GM12878 (cell line): Measurements from ENCODE around the gene CENPS. TPM values are rescaled to one million over a fixed set of nuclear protein-coding genes. Genes with fewer than 3 reads are reported as not detected.

ENCODE experiments used
- BACH1 ChIP-seq: fragments of 450-650 bp; IDR thresholded peaks from 2 replicates; pipeline ENCODE4 v1.6.1; 2017; ENCODE audit warnings: mild to moderate bottlenecking, borderline replicate concordance
- BMI1 ChIP-seq: fragments of 450-650 bp; IDR thresholded peaks from 2 replicates; pipeline ENCODE4 v1.6.1; 2016; ENCODE audit warnings: mild to moderate bottlenecking, moderate library complexity, borderline replicate concordance
- BRCA1 ChIP-seq: IDR thresholded peaks from 2 replicates; pipeline ENCODE4 v1.6.1; 2011; ENCODE audit warnings: low read depth, low read length, improper control_type of control experiment
- CBX5 ChIP-seq: sonication (generic); IDR thresholded peaks from 2 replicates; pipeline ENCODE4 v1.6.1; 2016; ENCODE audit warnings: low read depth, moderate library complexity, mild to moderate bottlenecking, inconsistent platforms
- CHD2 ChIP-seq: IDR thresholded peaks from 2 replicates; pipeline ENCODE4 v1.6.1; 2011; ENCODE audit warnings: low read depth, low read length, improper control_type of control experiment, borderline replicate concordance
- CREM ChIP-seq: IDR thresholded peaks from 2 replicates; pipeline ENCODE4 v1.6.1; 2014; ENCODE audit warnings: antibody characterized with exemption, low read depth
- EED ChIP-seq: sonication (generic); IDR thresholded peaks from 2 replicates; pipeline ENCODE4 v1.6.1; 2016; ENCODE audit warnings: antibody characterized with exemption, low read depth
- EGR1 ChIP-seq, 2 experiments: IDR thresholded peaks; 1 replicate in 1 of 2; 2 replicates in 1 of 2; pipeline ENCODE4 v1.6.1; 2011 to 2012; ENCODE audit warnings: low read depth in 2 of 2, low read length in 2 of 2, borderline replicate concordance in 1 of 2, mild to moderate bottlenecking in 1 of 2, moderate library complexity in 1 of 2
- GABPA ChIP-seq: IDR thresholded peaks from 2 replicates; pipeline ENCODE4 v1.6.1; 2014; ENCODE audit warnings: antibody characterized with exemption, low read depth, mild to moderate bottlenecking, inconsistent platforms
- IKZF2 ChIP-seq, 2 experiments: fragments of 450-650 bp; IDR thresholded peaks; 2 replicates each; pipeline ENCODE4 v1.6.1; 2017; ENCODE audit warnings: mild to moderate bottlenecking in 2 of 2, moderate library complexity in 2 of 2
- IRF3 ChIP-seq: fragments of 450-650 bp; IDR thresholded peaks from 2 replicates; pipeline ENCODE4 v1.6.1; 2014; ENCODE audit warnings: mild to moderate bottlenecking
- KAT2A ChIP-seq: conservative IDR thresholded peaks from 2 replicates; pipeline ENCODE4 v1.6.1; 2011; ENCODE audit warnings: low read depth, low read length; ENCODE audit not compliant: control insufficient read depth
- MYC ChIP-seq: IDR thresholded peaks from 2 replicates; pipeline ENCODE4 v1.6.1; 2011; ENCODE audit warnings: mild to moderate bottlenecking, low read length, moderate library complexity, inconsistent platforms; ENCODE audit not compliant: insufficient read depth, insufficient replicate concordance, insufficient read length, severe bottlenecking
- NFIC ChIP-seq: IDR thresholded peaks from 2 replicates; pipeline ENCODE4 v1.6.1; 2012; ENCODE audit warnings: low read depth, mild to moderate bottlenecking, inconsistent platforms, low read length, moderate library complexity
- PAX8 ChIP-seq: fragments of 450-650 bp; IDR thresholded peaks from 2 replicates; pipeline ENCODE4 v1.6.1; 2017; ENCODE audit warnings: mild to moderate bottlenecking, moderate library complexity
- RB1 ChIP-seq: fragments of 450-650 bp; formaldehyde crosslinking; IDR thresholded peaks from 2 replicates; pipeline ENCODE4 v1.6.1; 2017; ENCODE audit warnings: mild to moderate bottlenecking, borderline replicate concordance
- RBBP5 ChIP-seq: fragments of 200-600 bp; sonication (generic); conservative IDR thresholded peaks from 2 replicates; pipeline ENCODE4 v1.6.1; 2016
- SMC3 ChIP-seq: IDR thresholded peaks from 2 replicates; pipeline ENCODE4 v1.6.1; 2011; ENCODE audit warnings: low read length, improper control_type of control experiment, borderline replicate concordance
- SREBF1 ChIP-seq: IDR thresholded peaks from 2 replicates; pipeline ENCODE4 v1.6.1; 2012; ENCODE audit warnings: mild to moderate bottlenecking, low read length
- STAT1 ChIP-seq: fragments of 450-650 bp; conservative IDR thresholded peaks from 2 replicates; pipeline ENCODE4 v1.6.1; 2014; ENCODE audit warnings: antibody characterized with exemption, mild to moderate bottlenecking
- TBL1XR1 ChIP-seq: IDR thresholded peaks from 2 replicates; pipeline ENCODE4 v1.6.1; 2012; ENCODE audit warnings: low read depth, low read length, improper control_type of control experiment
- TCF12 ChIP-seq: IDR thresholded peaks from 2 replicates; pipeline ENCODE4 v1.6.1; 2011; ENCODE audit warnings: low read depth, mild to moderate bottlenecking, low read length
- polyA plus RNA-seq, 11 experiments: library from polyadenylated mRNA; depleted of rRNA in 4 of 11; unstranded in 6 of 11; stranded (reverse) in 5 of 11; fragments of >200 nt; fragmentation: Nextera tagmentation in 4 of 11; fragmentation: Illumina TruSeq in 1 of 11; extraction: Ambion mirVana in 4 of 11; extraction: Trizol in 1 of 11; gene quantifications; 1 replicate in 1 of 11; 2 replicates in 10 of 11; pipeline versions ENCODE4 v1.2.1 to v1.2.3, GENCODE V29; 2011 to 2016; ENCODE audit warnings: inconsistent platforms in 2 of 11, missing spikeins in 2 of 11, low read depth in 1 of 11
- total RNA-seq, 4 experiments: library from RNA; depleted of rRNA in 3 of 4; stranded (reverse); fragments of >200 nt in 3 of 4; fragmentation: Illumina TruSeq in 1 of 4; extraction: Trizol in 1 of 4; gene quantifications; 2 replicates each; pipeline versions ENCODE4 v1.2.1 to v1.2.3, GENCODE V29; 2013 to 2021
- TF ChIP-seq, protein P1 (sequence below): fragments of 450-650 bp; IDR thresholded peaks from 2 replicates; pipeline ENCODE4 v1.6.1; 2017; ENCODE audit warnings: mild to moderate bottlenecking, moderate library complexity
- TF ChIP-seq, protein P2 (sequence below): IDR thresholded peaks from 2 replicates; pipeline ENCODE4 v1.6.1; 2011; ENCODE audit warnings: borderline replicate concordance, low read depth, mild to moderate bottlenecking, moderate library complexity, mixed read lengths, low read length; ENCODE audit not compliant: insufficient read depth; ENCODE audit errors: extremely low read length

Gene CENPS
- total and polyA plus RNA-seq, 10 of the 15 experiments (the other 5 are each of a cell fraction or from before 2014, with no cell fraction given), result 9.4 to 51.7 (median 16.7) TPM

DNA sequence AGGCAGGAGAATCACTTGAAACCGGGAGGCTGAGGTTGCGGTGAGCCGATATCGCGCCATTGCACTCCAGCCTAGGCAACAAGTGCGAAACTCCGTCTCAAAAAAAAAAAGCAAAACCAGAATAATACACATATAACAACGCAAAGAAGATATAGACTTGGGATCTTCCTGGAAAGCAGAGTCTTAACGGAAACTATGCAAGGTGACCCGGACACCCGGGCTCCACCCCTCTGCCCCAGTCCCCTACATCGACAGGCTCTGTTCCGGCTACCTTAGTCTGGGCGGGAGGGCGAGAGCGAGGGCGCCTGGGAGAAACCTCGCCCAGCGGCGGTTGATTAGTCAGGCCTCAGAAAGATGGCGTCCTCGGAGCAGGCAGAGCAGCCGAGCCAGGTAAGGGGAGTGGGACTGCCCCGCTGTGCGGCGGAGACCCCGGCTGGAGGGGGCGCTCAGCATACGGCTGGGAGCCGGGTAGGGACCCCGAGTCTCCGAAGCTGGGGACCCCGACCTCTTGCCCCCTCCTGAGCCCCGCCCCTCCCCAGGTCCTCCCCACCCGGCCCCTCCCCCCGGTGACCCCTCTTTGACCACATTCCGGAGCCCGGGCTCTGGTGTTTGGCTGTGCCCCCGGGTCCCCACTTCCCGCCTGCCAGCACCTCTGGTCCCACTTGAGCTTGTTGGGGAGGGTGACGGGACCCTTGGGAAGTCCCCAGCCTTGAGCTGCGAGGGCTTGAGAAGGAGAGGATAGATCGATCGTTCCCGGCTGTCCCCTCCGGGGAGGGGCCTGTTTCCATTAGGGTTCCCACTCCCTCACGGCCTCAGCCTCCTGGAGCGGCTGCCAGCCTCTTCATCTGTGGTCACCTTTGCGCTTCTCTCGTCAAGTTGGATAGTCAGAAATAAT lies 44.6 kb downstream of the CENPS start, which contains the start of gene PEX14 (continued):
- TF ChIP-seq SMC3 (no peak), NFIC (no peak), BMI1 (no peak), EED (no peak), GABPA (no peak), TBL1XR1 (peak; percentile 19; the same call in 1 of the 2 replicates), TCF12 (no peak), BRCA1 (no peak), BACH1 (no peak), CREM (peak; percentile 78), KAT2A (no peak), MYC (no peak), RB1 (no peak), EGR1 (IDR thresholded peaks at IDR 0.05; ENCODE audit: borderline replicate concordance in 1 of 2, low read depth in 2 of 2, low read length in 2 of 2) (peak in 1 of 2 experiments; percentile 33; a peak in 1 of 3 replicates), CBX5 (no peak), IKZF2 (IDR thresholded peaks at IDR 0.05) (no peak), CHD2 (peak; percentile 88), STAT1 (no peak), RBBP5 (peak; percentile 81; the same call in 1 of the 2 replicates), IRF3 (no peak), PAX8 (no peak), SREBF1 (no peak)
- TF ChIP-seq, protein P1, sequence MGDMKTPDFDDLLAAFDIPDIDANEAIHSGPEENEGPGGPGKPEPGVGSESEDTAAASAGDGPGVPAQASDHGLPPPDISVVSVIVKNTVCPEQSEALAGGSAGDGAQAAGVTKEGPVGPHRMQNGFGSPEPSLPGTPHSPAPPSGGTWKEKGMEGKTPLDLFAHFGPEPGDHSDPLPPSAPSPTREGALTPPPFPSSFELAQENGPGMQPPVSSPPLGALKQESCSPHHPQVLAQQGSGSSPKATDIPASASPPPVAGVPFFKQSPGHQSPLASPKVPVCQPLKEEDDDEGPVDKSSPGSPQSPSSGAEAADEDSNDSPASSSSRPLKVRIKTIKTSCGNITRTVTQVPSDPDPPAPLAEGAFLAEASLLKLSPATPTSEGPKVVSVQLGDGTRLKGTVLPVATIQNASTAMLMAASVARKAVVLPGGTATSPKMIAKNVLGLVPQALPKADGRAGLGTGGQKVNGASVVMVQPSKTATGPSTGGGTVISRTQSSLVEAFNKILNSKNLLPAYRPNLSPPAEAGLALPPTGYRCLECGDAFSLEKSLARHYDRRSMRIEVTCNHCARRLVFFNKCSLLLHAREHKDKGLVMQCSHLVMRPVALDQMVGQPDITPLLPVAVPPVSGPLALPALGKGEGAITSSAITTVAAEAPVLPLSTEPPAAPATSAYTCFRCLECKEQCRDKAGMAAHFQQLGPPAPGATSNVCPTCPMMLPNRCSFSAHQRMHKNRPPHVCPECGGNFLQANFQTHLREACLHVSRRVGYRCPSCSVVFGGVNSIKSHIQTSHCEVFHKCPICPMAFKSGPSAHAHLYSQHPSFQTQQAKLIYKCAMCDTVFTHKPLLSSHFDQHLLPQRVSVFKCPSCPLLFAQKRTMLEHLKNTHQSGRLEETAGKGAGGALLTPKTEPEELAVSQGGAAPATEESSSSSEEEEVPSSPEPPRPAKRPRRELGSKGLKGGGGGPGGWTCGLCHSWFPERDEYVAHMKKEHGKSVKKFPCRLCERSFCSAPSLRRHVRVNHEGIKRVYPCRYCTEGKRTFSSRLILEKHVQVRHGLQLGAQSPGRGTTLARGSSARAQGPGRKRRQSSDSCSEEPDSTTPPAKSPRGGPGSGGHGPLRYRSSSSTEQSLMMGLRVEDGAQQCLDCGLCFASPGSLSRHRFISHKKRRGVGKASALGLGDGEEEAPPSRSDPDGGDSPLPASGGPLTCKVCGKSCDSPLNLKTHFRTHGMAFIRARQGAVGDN, result no peak
- TF ChIP-seq, protein P2, sequence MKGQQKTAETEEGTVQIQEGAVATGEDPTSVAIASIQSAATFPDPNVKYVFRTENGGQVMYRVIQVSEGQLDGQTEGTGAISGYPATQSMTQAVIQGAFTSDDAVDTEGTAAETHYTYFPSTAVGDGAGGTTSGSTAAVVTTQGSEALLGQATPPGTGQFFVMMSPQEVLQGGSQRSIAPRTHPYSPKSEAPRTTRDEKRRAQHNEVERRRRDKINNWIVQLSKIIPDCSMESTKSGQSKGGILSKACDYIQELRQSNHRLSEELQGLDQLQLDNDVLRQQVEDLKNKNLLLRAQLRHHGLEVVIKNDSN, result no peak
